Fibroblast of skin of abdomen (primary cell): ENCODE results near the gene ENTHD1.
"Not testable (repeated sequence)": the region's sequence is repeated elsewhere in the genome, so short reads cannot be mapped to it uniquely, and the experiment has no call there.

Source experiments
- DNase-seq: peaks from one replicate; pipeline ENCODE4 v3.0.0-alpha.2; 2013

ENTHD1 gene

GRCh38 chr22:39777716-39778454 lies 115.7 kb downstream of the ENTHD1 start:
- no peak for DNase-seq

GRCh38 chr22:39776295-39777009 lies 117.1 kb downstream of the ENTHD1 start:
- no peak for DNase-seq

GRCh38 chr22:39773976-39774539 lies 119.5 kb downstream of the ENTHD1 start:
- DNase-seq = no peak

- no peak for DNase-seq
Observed at GRCh38 chr22:39773503-39773902, 120.1 kb downstream of the ENTHD1 start.

- DNase-seq = no peak
Observed at GRCh38 chr22:39771486-39771885, 122.1 kb downstream of the ENTHD1 start.

- DNase-seq = no peak
Observed at GRCh38 chr22:39765661-39766060, 127.9 kb downstream of the ENTHD1 start.

- DNase-seq = no peak
Observed at GRCh38 chr22:39765046-39765445, 128.5 kb downstream of the ENTHD1 start.

GRCh38 chr22:39763276-39763675 lies 130.3 kb downstream of the ENTHD1 start:
- DNase-seq = no peak

GRCh38 chr22:39750759-39751158 lies 142.8 kb downstream of the ENTHD1 start:
- no peak for DNase-seq

- peak; percentile 22 for DNase-seq
Observed at GRCh38 chr22:39748877-39749276, 144.7 kb downstream of the ENTHD1 start.

- no peak for DNase-seq
Observed at GRCh38 chr22:39746600-39747262, 146.8 kb downstream of the ENTHD1 start.

- DNase-seq = no peak
Observed at GRCh38 chr22:39745789-39746188, 147.8 kb downstream of the ENTHD1 start.

- DNase-seq = no peak
Observed at GRCh38 chr22:39744353-39744752, 149.2 kb downstream of the ENTHD1 start.

- DNase-seq = no peak
Observed at GRCh38 chr22:39743935-39744334, 149.6 kb downstream of the ENTHD1 start.

GRCh38 chr22:39739338-39740027 lies 154.1 kb downstream of the ENTHD1 start:
- no peak for DNase-seq

GRCh38 chr22:39738746-39739145 lies 154.8 kb downstream of the ENTHD1 start:
- DNase-seq = peak; percentile 78

- DNase-seq = no peak
Observed at GRCh38 chr22:39735776-39736175, 157.8 kb downstream of the ENTHD1 start.

GRCh38 chr22:39734866-39735265 lies 158.7 kb downstream of the ENTHD1 start:
- DNase-seq = no peak

GRCh38 chr22:39734046-39734445 lies 159.5 kb downstream of the ENTHD1 start:
- not testable (repeated sequence) for DNase-seq

GRCh38 chr22:39733191-39733590 lies 160.4 kb downstream of the ENTHD1 start:
- DNase-seq = no peak

GRCh38 chr22:39732625-39733024 lies 160.9 kb downstream of the ENTHD1 start:
- DNase-seq = no peak

GRCh38 chr22:39731881-39732555 lies 161.5 kb downstream of the ENTHD1 start:
- DNase-seq = no peak
